HCEC 1CT (cell line): ENCODE results near the gene TP53BP2.
A peak's percentile ranks its signal among the peaks of the same experiment; 100 is the strongest.

Source experiments
- DNase-seq: peaks from one replicate; pipeline ENCODE4 v3.0.0-alpha.2; 2017

Gene TP53BP2

GRCh38 chr1:223794136-223794880 lies 51.4 kb downstream of the TP53BP2 start:
- DNase-seq: no peak

- no peak for DNase-seq
Measured at GRCh38 chr1:223793716-223794115, 52.0 kb downstream of the TP53BP2 start.

- DNase-seq: no peak
Measured at GRCh38 chr1:223792046-223792445, 53.7 kb downstream of the TP53BP2 start.

- no peak for DNase-seq
Measured at GRCh38 chr1:223788746-223789415, 56.9 kb downstream of the TP53BP2 start.

- no peak for DNase-seq
Measured at GRCh38 chr1:223785808-223786207, 59.9 kb downstream of the TP53BP2 start.

- DNase-seq: no peak
Measured at GRCh38 chr1:223784541-223784940, 61.2 kb downstream of the TP53BP2 start.

- DNase-seq: no peak
Measured at GRCh38 chr1:223783676-223784075, 62.1 kb downstream of the TP53BP2 start.

- no peak for DNase-seq
Measured at GRCh38 chr1:223780949-223781348, 64.8 kb downstream of the TP53BP2 start.

GRCh38 chr1:223780318-223780717 lies 65.4 kb downstream of the TP53BP2 start:
- DNase-seq: no peak

- no peak for DNase-seq
Measured at GRCh38 chr1:223776826-223777454, 68.8 kb downstream of the TP53BP2 start.

GRCh38 chr1:223776075-223776814 lies 69.5 kb downstream of the TP53BP2 start:
- DNase-seq: peak; percentile 82

GRCh38 chr1:223775711-223776074 lies 70.1 kb downstream of the TP53BP2 start:
- no peak for DNase-seq

GRCh38 chr1:223775054-223775453 lies 70.7 kb downstream of the TP53BP2 start:
- no peak for DNase-seq

GRCh38 chr1:223774134-223774814 lies 71.5 kb downstream of the TP53BP2 start:
- DNase-seq: no peak

- DNase-seq: no peak
Measured at GRCh38 chr1:223772771-223773160, 73.0 kb downstream of the TP53BP2 start.

GRCh38 chr1:223771814-223772770 lies 73.7 kb downstream of the TP53BP2 start:
- DNase-seq: peak; percentile 87

- DNase-seq: no peak
Measured at GRCh38 chr1:223771469-223771813, 74.3 kb downstream of the TP53BP2 start.

- no peak for DNase-seq
Measured at GRCh38 chr1:223770621-223771315, 75.0 kb downstream of the TP53BP2 start.

GRCh38 chr1:223765719-223766340 lies 79.9 kb downstream of the TP53BP2 start:
- no peak for DNase-seq

GRCh38 chr1:223765036-223765718 lies 80.6 kb downstream of the TP53BP2 start:
- DNase-seq: no peak
